Measurements from ENCODE around the gene JPH3.
A peak's percentile ranks its signal among the peaks of the same experiment; 100 is the strongest.

The JPH3 gene

DNA sequence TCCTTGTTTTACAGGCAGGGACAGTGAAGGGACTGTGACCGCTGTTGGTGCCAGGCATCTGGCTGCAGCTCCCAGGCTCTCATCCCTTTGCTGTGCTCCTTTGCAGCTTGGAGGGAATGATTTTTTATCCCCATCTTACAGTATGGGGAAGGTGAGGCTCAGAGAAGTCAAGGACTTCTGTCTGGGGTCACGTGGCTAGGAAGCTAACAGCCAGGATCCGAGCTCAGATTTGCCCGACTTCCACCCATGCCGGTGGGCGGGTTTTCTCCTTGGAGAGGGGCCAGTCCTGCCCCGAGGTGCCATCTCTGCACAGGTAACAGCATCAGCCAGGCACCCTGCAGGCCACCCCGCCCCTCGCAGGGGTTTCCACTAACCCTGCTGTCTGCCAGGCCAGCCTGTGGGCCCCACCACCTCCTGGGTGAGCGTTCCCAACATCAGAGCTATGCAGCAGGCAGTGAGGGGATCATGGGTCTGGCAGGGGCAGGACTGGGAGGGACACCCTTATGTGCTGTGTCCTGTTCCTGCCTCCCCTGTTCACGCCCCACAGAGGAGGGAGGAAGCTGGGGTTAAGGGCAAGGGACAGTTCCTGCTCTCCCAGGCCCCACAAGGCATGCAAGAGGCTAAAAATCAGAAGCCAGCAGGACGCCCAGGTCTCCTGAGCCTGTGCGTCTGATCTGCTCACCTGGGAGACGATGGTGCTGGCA, 25.4 kb downstream of the JPH3 start:
- H3K27ac ChIP-seq: no peak overlapping the region
- no peak for TF ChIP-seq ZFX (IDR thresholded peaks at IDR 0.05)
- TF ChIP-seq, protein P1, sequence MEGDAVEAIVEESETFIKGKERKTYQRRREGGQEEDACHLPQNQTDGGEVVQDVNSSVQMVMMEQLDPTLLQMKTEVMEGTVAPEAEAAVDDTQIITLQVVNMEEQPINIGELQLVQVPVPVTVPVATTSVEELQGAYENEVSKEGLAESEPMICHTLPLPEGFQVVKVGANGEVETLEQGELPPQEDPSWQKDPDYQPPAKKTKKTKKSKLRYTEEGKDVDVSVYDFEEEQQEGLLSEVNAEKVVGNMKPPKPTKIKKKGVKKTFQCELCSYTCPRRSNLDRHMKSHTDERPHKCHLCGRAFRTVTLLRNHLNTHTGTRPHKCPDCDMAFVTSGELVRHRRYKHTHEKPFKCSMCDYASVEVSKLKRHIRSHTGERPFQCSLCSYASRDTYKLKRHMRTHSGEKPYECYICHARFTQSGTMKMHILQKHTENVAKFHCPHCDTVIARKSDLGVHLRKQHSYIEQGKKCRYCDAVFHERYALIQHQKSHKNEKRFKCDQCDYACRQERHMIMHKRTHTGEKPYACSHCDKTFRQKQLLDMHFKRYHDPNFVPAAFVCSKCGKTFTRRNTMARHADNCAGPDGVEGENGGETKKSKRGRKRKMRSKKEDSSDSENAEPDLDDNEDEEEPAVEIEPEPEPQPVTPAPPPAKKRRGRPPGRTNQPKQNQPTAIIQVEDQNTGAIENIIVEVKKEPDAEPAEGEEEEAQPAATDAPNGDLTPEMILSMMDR (conservative IDR thresholded peaks at IDR 0.05): no peak

DNA sequence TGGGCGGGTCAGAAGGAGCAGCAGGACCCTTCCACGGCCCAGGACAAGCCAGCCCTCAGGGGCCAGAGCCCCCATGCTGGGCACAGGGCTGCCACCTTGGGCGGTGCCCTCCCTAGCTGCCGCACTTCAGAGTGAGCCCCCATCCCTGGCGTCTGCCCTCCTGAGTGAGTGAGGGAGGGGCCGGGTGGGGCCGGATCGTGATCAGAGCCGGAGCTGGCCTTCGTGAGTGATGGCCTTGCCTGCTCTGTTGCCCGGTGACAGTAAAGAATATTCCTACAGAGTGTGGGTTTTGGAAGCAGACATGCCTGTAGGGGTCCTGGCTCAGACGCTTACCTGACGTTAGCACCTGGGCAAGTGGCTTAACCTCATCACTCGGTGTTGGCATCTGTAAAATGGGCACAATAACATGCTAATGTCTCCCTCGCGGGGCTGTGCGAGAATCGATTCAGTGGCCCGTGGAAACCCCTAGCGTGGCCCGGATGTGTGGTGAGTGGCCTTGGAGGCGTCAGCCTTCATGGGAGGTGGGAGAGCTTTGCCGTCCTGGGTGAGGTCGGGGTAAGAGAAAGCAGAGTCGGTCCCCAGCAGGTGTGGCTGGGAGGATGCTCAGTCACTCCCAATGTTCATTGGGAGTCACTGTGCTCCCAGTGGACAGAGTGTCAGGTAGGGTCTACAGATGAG, 26.1 kb downstream of the JPH3 start:
- H3K27ac ChIP-seq: no peak overlapping the region
- TF ChIP-seq, protein P1 (conservative IDR thresholded peaks at IDR 0.05): no peak
- TF ChIP-seq ZFX (IDR thresholded peaks at IDR 0.05): no peak

- H3K27ac ChIP-seq: no peak overlapping the region
- TF ChIP-seq ZFX (IDR thresholded peaks at IDR 0.05): no peak
- TF ChIP-seq, protein P1 (conservative IDR thresholded peaks at IDR 0.05): no peak
Observed at GRCh38 chr16:87628940-87629339, 26.6 kb downstream of the JPH3 start.

- H3K27ac ChIP-seq: no peak overlapping the region
- TF ChIP-seq, protein P1 (conservative IDR thresholded peaks at IDR 0.05): no peak
- TF ChIP-seq ZFX (IDR thresholded peaks at IDR 0.05): no peak
Observed at GRCh38 chr16:87631067-87631466, 28.8 kb downstream of the JPH3 start.

DNA sequence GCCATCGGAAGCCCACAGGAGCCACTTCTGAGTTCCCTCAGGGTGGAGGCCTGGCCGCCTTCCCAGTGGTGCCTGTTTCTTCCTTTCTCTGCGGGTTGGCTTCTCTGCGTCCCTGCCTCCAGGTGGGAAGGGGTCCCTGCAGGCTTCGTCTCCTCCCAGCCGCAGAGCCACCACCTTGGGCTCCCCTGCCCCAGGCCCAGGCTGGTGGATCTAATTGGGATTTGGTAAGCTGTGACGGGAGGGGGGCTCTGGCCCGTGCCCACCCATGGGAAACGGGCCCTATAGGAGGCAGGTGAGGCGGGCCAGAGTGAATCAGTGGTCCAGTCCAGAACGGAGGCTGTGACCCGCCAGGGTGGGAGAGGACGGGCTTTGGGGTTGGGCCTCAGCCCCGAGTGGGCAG, 32.1 kb downstream of the JPH3 start:
- TF ChIP-seq, protein P1 (conservative IDR thresholded peaks at IDR 0.05): no peak
- TF ChIP-seq ZFX (IDR thresholded peaks at IDR 0.05): no peak
- H3K27ac ChIP-seq: no peak overlapping the region

DNA sequence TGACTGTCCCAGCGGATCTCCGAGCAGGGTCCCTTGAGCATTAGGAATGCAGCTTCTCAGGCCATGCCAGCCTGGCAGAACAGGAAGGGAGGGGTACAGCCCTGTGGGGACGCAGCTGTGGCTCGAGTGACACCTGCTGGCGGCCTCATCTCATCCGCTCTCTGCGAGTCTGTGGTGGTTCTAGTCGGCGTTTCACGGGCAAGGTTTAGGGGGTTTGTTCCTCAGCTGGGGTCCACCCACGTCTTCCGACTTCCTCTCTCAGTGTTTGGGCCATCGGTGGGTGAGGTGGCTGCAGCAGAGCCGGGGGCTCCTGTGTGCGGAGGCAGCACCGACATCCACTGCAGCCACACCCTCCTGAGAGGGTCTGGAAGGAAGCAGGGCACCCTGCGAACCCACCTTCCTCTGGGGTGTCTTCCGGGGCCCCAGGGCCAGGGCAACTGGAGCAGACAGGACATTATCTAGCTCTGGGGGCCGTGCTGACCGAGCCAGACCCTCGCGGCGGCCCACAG, 33.3 kb downstream of the JPH3 start:
- TF ChIP-seq, protein P1 (conservative IDR thresholded peaks at IDR 0.05): peak; percentile 77
- no peak for TF ChIP-seq ZFX (IDR thresholded peaks at IDR 0.05)
- peak overlapping the region; percentile 7; the same call in 1 of the 2 replicates for H3K27ac ChIP-seq

GRCh38 chr16:87636050-87636684, 33.9 kb downstream of the JPH3 start:
- H3K27ac ChIP-seq: peak overlapping the region; percentile 7; the same call in 1 of the 2 replicates
- TF ChIP-seq, protein P1 (conservative IDR thresholded peaks at IDR 0.05): peak; percentile 59
- no peak for TF ChIP-seq ZFX (IDR thresholded peaks at IDR 0.05)

Measured in C4-2B (cell line).